DOHH2 (cell line): ENCODE measurements around the gene GPR152.

ENCODE experiments used
- H3F3A ChIP-seq: fragments of 200-600 bp; sonication (generic), shearing (Covaris generic); 2 replicates; pipeline ENCODE4 v1.6.0; 2016; ENCODE audit warnings: antibody characterized with exemption, mild to moderate bottlenecking; ENCODE audit not compliant: control insufficient read depth, insufficient read depth
- H3K27ac ChIP-seq: fragments of 200-600 bp; sonication (generic); 2 replicates; pipeline ENCODE4 v1.5.1; 2014; ENCODE audit warnings: low read depth, mild to moderate bottlenecking, low read length, moderate library complexity
- H3K27me3 ChIP-seq: fragments of 200-600 bp; sonication (generic); 2 replicates; pipeline ENCODE4 v1.6.1; 2014; ENCODE audit warnings: mild to moderate bottlenecking, low read length, mixed read lengths; ENCODE audit not compliant: control insufficient read depth
- H3K36me3 ChIP-seq: fragments of 200-600 bp; sonication (generic); 2 replicates; pipeline ENCODE4 v1.6.1; 2014; ENCODE audit warnings: mild to moderate bottlenecking, low read length, moderate library complexity, mixed read lengths; ENCODE audit not compliant: control insufficient read depth
- H3K4me1 ChIP-seq: fragments of 200-600 bp; sonication (generic); 2 replicates; pipeline ENCODE4 v1.6.1; 2014; ENCODE audit warnings: mild to moderate bottlenecking, low read length, mixed read lengths; ENCODE audit not compliant: control insufficient read depth
- H3K4me2 ChIP-seq: fragments of 200-600 bp; sonication (generic); 2 replicates; pipeline ENCODE4 v1.6.0; 2014; ENCODE audit warnings: mild to moderate bottlenecking, low read length, moderate library complexity
- H3K4me3 ChIP-seq: fragments of 200-600 bp; sonication (generic); 2 replicates; pipeline ENCODE4 v1.5.1; 2014; ENCODE audit warnings: mild to moderate bottlenecking, low read length, mixed read lengths
- H3K79me2 ChIP-seq: fragments of 200-600 bp; sonication (generic); 2 replicates; pipeline ENCODE4 v1.6.1; 2014; ENCODE audit warnings: mild to moderate bottlenecking, low read length, mixed read lengths; ENCODE audit not compliant: control insufficient read depth
- H3K9me2 ChIP-seq: fragments of 200-600 bp; sonication (generic); replicated peaks from 2 replicates; pipeline ENCODE4 v1.6.1; 2014; ENCODE audit warnings: mild to moderate bottlenecking, low read length, mixed read lengths; ENCODE audit not compliant: control insufficient read depth
- H3K9me3 ChIP-seq: fragments of 200-600 bp; sonication (generic); 2 replicates; pipeline ENCODE4 v1.6.1; 2014; ENCODE audit warnings: antibody characterized with exemption, low read length, mixed read lengths; ENCODE audit not compliant: control insufficient read depth, insufficient read depth
- H4K20me1 ChIP-seq: fragments of 200-600 bp; sonication (generic); 2 replicates; pipeline ENCODE4 v1.6.0; 2014; ENCODE audit warnings: low read depth, mild to moderate bottlenecking, antibody characterized with exemption, low read length, moderate library complexity; ENCODE audit not compliant: control insufficient read depth, insufficient read depth
- EZH2phosphoT487 ChIP-seq: fragments of 200-600 bp; sonication (generic); IDR thresholded peaks from 2 replicates; pipeline ENCODE4 v1.6.1; 2017; ENCODE audit warnings: borderline replicate concordance, mild to moderate bottlenecking, antibody characterized with exemption, low read length, moderate library complexity, mixed read lengths
- TF ChIP-seq, protein P1 (sequence below): fragments of 200-600 bp; sonication (generic); IDR thresholded peaks from one replicate; pipeline ENCODE4 v1.5.1; 2014; ENCODE audit warnings: antibody characterized with exemption, mild to moderate bottlenecking, low read depth, low read length; ENCODE audit not compliant: poor library complexity, severe bottlenecking

GPR152 gene

GRCh38 chr11:67463680-67464410 lies 11.3 kb upstream of the GPR152 start:
- Histone ChIP-seq H3K27me3 (no peaks in the 10 kb centered on the region), H3K36me3 (peaks cover 21% of the 10 kb centered on the region), H3F3A (peaks cover 29% of the 10 kb centered on the region), H3K4me2 (peak overlapping the region; percentile 96), H3K27ac (peak overlapping the region; percentile 65), H3K9me3 (no peaks in the 10 kb centered on the region), H3K4me1 (peaks cover 74% of the 10 kb centered on the region), H4K20me1 (no peaks in the 10 kb centered on the region), H3K4me3 (peak overlapping the region; percentile 81), H3K79me2 (peaks cover 27% of the 10 kb centered on the region), H3K9me2 (no peaks in the 10 kb centered on the region)
- no peak for TF ChIP-seq EZH2phosphoT487
- TF ChIP-seq, protein P1, sequence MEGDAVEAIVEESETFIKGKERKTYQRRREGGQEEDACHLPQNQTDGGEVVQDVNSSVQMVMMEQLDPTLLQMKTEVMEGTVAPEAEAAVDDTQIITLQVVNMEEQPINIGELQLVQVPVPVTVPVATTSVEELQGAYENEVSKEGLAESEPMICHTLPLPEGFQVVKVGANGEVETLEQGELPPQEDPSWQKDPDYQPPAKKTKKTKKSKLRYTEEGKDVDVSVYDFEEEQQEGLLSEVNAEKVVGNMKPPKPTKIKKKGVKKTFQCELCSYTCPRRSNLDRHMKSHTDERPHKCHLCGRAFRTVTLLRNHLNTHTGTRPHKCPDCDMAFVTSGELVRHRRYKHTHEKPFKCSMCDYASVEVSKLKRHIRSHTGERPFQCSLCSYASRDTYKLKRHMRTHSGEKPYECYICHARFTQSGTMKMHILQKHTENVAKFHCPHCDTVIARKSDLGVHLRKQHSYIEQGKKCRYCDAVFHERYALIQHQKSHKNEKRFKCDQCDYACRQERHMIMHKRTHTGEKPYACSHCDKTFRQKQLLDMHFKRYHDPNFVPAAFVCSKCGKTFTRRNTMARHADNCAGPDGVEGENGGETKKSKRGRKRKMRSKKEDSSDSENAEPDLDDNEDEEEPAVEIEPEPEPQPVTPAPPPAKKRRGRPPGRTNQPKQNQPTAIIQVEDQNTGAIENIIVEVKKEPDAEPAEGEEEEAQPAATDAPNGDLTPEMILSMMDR = no peak

DNA sequence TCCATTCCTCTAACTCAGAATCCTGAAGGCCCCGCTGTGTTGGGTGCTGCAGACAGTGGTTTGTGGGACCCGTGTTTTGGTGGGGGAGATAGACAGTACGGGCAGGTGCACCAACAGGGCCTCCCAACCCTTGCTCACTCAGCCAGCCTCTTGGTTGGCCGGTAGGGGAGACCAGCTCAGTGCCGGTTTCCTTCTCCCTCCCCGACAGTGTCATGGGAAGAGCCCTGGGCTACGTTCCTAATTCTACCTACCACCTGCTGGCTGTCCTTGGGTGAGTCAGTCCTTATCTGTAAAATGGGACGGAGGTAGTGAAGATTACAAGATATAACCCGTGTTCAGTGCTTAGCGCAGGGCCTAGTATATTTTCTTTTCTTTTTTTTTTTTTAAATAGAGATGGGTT lies 10.7 kb upstream of the GPR152 start:
- no peaks in the 10 kb centered on the region for H3K9me3 ChIP-seq
- H4K20me1 ChIP-seq = no peaks in the 10 kb centered on the region
- peaks cover 21% of the 10 kb centered on the region for H3K36me3 ChIP-seq
- peaks cover 20% of the 10 kb centered on the region for H3K79me2 ChIP-seq
- TF ChIP-seq, protein P1 = no peak
- no peak for TF ChIP-seq EZH2phosphoT487
- H3K4me3 ChIP-seq = no peak overlapping the region
- no peak overlapping the region for H3K27ac ChIP-seq
- H3K4me1 ChIP-seq = peaks cover 78% of the 10 kb centered on the region
- no peaks in the 10 kb centered on the region for H3K9me2 ChIP-seq
- no peak overlapping the region for H3K4me2 ChIP-seq
- no peaks in the 10 kb centered on the region for H3K27me3 ChIP-seq
- peaks cover 29% of the 10 kb centered on the region for H3F3A ChIP-seq

GRCh38 chr11:67458266-67458665 lies 5.7 kb upstream of the GPR152 start:
- Histone ChIP-seq H3K27ac (peak overlapping the region; percentile 94), H3K4me2 (peak overlapping the region; percentile 71), H3K9me3 (no peaks in the 10 kb centered on the region), H3F3A (peaks cover 26% of the 10 kb centered on the region), H3K79me2 (no peaks in the 10 kb centered on the region), H4K20me1 (no peaks in the 10 kb centered on the region), H3K36me3 (no peaks in the 10 kb centered on the region), H3K4me1 (peaks cover 47% of the 10 kb centered on the region), H3K9me2 (no peaks in the 10 kb centered on the region), H3K27me3 (no peaks in the 10 kb centered on the region), H3K4me3 (peak overlapping the region; percentile 68)
- TF ChIP-seq, protein P1 = no peak
